VCaP (cell line): ENCODE results near the gene SSBP2.

Source experiments
- H3K27ac ChIP-seq: fragments of 450-650 bp; 2 replicates; pipeline ENCODE4 v1.5.1; 2017
- TF ChIP-seq, protein P1 (sequence below): fragments of 450-650 bp; conservative IDR thresholded peaks from 2 replicates; pipeline ENCODE4 v1.5.1; 2017; ENCODE audit warnings: mild to moderate bottlenecking, moderate library complexity

SSBP2 gene

DNA sequence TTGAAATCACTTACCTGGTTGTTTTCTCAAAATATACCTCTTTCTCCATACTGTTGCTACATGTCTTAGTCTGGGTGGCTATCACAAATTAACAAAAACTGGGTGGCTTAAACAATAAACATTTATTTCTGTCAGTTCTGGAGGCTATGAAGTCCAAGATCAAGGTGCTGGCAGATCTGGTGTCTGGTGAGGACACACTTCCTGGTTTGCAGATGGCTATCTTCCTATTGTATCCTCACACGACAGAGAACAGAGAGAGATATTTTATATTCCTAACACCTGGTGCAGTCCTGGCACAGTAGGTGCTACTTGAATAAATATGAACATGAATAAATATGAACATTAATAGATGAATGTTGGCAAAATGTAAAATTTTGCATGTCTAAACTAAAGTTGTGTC, 192.7 kb downstream of the SSBP2 start:
- TF ChIP-seq, protein P1, sequence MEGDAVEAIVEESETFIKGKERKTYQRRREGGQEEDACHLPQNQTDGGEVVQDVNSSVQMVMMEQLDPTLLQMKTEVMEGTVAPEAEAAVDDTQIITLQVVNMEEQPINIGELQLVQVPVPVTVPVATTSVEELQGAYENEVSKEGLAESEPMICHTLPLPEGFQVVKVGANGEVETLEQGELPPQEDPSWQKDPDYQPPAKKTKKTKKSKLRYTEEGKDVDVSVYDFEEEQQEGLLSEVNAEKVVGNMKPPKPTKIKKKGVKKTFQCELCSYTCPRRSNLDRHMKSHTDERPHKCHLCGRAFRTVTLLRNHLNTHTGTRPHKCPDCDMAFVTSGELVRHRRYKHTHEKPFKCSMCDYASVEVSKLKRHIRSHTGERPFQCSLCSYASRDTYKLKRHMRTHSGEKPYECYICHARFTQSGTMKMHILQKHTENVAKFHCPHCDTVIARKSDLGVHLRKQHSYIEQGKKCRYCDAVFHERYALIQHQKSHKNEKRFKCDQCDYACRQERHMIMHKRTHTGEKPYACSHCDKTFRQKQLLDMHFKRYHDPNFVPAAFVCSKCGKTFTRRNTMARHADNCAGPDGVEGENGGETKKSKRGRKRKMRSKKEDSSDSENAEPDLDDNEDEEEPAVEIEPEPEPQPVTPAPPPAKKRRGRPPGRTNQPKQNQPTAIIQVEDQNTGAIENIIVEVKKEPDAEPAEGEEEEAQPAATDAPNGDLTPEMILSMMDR, result no peak
- no peak overlapping the region for H3K27ac ChIP-seq

DNA sequence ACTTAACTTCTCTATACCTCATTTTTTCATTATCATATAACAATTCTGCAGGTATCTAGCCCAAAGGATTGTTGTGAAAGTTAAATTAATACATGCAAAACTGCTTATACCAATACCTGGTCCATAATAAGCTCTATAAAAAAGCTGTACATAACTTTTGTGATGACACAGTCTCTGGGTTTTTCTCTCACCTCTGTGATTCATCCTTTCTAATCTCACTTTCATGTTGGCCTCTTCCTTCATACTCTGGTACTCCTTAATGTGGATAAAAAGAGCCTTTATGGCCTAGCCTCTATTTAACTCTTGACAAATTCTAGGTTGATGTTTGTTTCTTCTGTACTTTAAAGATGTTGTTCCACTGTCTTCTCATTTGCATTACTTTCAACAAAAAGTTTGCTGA, 194.1 kb downstream of the SSBP2 start:
- no peak overlapping the region for H3K27ac ChIP-seq
- TF ChIP-seq, protein P1, result no peak

DNA sequence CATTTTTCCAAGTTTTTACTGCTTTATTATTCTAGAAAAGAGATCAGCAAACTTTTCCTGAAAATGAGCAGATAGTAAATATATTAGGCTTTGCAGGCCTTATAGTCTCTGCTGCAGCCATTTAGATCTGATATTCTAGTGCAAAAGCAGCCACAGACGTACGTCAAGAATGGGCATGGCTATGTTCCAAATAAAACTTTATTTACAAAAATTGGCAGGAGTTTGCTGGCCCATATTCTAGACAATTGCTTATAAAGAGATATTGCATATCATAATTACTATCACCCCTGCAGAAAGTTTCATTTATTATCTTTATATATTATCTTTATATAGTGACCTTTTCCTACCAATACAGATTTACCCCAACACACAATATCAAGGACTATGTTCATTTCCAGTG, 195.0 kb downstream of the SSBP2 start:
- TF ChIP-seq, protein P1, result no peak
- H3K27ac ChIP-seq, result no peak overlapping the region

DNA sequence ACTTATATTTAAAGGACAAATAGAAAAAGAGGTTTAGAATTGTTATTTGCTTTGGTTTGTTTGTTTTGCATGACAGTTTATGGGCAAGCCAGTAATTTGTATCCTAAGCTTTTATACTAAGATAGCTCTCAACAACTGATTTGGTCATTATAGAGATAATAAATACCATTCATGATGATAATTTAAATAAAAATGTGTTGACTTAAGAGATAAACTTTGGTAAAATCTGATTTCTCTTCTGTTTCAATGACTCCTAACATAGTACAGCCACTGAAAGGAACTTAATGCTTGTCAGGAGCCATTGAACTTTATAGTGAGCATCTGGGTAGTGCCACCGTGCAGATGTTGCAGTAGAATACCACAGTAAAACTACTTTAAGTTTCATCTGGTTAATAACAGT, 196.2 kb downstream of the SSBP2 start:
- no peak overlapping the region for H3K27ac ChIP-seq
- TF ChIP-seq, protein P1, result no peak

DNA sequence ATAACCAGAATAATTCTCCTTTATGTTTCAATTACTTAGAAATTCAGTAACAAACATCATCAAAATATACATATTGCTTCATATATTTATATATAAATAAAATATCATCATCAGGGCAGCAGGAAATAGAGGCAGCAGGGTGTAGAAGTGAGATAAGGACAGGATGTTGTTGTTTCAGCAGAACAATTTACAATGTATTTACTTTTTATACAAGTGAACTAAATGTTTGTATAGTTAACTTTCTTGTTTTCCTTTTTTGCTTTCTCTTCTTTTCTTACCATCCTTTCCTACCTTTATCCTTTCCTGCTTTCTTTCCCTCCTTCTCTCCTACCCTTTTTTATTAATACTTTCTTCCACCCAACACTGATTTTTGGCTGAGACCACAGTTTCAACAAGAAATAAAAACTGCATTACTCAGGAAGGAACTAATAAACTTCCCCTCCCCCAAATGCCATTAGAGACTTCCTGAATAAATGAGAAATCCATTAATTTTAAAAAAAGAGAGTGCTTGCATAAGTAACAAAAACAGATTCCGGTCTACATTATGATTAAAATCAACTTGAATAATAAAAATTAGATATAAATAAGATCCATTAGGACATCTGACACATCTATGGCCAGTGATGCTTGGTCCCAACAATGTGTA, 197.2 kb downstream of the SSBP2 start:
- TF ChIP-seq, protein P1, result no peak

DNA sequence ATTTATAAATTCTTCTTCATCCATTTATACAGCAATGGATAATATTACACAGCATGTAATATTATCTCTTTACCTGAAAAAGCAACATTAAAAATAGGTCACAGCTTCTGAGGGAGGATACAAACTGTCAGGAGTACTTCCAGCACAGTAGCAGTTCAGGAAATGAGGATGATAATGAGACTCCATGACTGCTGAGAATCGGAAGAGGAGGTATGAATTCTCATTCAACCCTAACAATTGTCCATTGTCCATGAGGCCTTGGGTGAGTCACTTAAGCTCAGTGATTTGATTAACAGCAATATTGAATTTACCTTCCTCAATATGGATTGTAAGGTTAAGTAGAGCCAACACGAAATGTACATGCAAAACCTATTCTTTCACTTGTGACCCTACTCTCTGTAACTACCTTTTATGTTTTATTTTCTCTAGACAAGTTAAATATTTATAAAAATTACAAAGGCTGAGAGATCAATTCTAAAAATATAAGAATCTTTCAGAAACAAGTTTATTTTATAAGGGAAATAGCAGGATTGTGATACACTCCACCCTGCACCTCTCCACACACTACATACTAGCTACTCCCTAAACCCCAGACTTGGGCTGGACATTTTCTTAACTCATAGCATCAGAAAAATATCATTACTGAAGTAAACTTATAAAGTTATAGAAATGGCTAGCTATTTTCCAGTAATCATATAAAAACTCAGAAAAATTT, 197.9 kb downstream of the SSBP2 start:
- peak overlapping the region; percentile 25; the same call in 1 of the 2 replicates for H3K27ac ChIP-seq

More for the DNA sequence above, 197.2 kb downstream of the SSBP2 start:
- peak overlapping the region; percentile 25; the same call in 1 of the 2 replicates for H3K27ac ChIP-seq

DNA sequence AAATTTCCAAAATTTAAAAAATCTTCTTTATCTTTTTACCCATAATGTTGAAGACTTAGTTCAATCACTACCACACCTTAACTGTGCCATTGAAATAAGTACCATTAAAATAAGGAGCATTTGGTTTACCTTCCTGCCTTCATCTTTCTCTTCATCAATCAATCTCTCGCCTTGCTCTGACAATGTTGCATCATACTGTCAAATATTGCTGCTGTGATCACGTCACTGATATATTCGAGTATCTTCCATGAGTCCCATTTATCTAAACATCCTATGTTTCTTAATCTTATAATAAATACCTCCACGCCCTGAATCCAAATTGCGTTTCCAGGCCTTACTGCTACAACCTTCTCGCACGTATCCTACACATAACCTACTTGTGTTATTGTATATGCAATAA, 201.8 kb downstream of the SSBP2 start:
- H3K27ac ChIP-seq, result no peak overlapping the region
- TF ChIP-seq, protein P1, result no peak

More for the DNA sequence above, 197.9 kb downstream of the SSBP2 start:
- TF ChIP-seq, protein P1, result no peak
